ENCODE measurements around the gene MED10.
A peak's percentile ranks its signal among the peaks of the same experiment; 100 is the strongest.

The MED10 gene, protein sequence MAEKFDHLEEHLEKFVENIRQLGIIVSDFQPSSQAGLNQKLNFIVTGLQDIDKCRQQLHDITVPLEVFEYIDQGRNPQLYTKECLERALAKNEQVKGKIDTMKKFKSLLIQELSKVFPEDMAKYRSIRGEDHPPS

DNA sequence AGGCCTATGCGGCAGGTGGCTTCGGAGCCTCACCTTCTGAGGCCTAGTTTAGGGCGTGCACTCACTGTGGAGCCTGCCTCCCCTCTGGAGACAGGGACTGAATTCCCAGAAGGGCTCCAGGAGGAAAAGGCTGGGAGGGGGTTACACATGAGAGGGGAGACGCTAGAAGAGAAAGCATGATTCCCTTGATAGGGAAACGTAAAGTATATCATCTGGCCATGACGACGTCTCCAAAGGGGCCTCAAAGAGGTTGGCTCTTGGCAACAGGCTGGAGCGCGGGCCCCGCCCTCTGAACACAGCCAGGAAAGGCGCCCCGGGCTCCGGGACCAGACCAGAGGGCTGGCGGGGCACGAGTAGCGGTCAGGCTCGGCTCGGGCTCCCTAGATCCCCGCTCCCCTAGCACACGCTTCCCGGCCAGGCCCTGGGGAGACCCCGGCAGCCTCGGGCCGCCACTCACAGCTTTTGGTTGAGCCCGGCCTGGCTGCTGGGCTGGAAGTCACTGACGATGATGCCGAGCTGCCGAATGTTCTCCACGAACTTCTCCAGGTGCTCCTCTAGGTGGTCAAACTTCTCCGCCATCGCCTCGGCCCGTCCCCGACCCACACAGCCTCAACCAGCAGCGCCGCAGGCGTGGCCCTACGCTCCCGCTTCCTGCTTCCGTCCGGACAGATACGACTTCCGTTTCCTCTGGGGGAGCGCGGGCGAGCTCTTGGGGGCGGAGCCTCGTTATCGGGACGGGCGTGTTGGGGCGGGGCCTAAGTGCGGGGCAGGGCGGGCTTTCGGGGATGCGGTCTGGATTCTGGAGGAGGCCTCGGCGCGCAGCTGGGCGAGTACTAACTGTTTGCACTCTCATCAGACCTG lies at the start of gene MED10:
MED10 (minus strand) TSS at position 643 of the 861 bp plus-strand sequence; CDS start at position 579, 64 bp downstream.
- peak; percentile 83 for DNase-seq (ENCODE audit: low read depth)

DNA sequence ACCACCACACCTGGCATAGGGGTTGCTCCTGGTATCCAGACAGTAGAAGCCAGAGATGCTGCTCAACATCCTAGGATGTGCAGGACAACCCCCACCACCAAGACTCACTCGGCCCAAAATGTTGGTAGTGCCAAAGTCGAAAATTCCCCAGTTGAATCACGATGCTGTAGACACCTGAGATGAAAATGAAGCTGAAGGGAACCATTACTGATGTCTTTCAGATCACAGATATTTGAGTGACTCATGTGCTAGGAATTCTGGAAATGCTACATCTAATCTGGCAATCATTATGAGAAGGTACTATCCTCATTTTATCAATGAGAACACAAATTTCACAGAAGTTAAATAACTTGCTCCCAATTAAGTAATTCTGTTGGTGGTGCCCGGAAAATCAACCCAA lies 49.3 kb upstream of the MED10 start:
- DNase-seq (ENCODE audit: low read depth): peak; percentile 67

DNA sequence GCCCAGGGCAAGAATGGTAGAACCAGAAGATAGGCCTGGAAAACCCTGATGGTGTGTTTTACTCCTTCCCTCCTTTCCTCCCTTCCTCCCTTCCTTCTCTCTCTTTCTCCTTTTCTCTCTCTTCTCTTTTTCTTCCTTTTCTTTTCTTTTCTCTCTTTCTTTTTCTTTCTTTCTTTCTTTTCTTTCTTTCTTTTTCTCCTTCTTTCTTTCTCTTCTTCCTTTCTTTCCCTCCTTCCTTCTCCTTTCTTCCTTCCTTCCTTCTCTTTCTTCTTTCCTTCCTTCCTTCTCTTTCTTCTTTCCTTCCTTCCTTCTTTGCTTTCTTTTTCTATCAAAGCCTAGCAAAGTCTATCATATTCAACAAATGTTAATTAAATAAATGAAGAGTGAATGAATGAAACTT lies 46.4 kb upstream of the MED10 start:
- no peak for DNase-seq (ENCODE audit: low read depth)

DNA sequence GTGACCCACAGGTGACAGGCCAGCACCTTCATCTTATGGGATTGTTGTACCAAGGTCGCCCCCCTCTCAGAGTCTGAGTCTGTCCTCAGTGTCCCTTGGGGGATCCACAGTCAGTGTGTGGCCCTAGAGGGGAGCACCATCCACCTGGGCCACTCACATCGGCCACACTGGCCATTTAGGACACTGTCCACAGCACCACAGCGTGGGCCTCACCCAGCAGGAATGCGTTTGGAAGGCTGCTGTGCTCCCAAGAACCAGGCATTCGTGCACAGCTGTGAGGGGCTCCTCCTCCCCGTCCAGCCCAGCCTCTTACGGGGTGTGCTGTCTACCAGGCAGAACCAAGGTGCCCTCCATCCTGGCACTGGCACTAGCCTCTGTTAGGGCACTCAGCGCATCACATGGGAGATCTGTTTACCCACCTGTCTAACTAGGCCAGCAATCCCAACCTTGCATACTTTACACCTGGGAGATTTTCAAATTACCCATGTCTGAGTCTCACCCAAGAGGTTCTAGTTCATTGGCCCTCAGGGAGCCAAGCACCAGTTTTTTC lies 45.8 kb upstream of the MED10 start:
- no peak for DNase-seq (ENCODE audit: low read depth)

DNA sequence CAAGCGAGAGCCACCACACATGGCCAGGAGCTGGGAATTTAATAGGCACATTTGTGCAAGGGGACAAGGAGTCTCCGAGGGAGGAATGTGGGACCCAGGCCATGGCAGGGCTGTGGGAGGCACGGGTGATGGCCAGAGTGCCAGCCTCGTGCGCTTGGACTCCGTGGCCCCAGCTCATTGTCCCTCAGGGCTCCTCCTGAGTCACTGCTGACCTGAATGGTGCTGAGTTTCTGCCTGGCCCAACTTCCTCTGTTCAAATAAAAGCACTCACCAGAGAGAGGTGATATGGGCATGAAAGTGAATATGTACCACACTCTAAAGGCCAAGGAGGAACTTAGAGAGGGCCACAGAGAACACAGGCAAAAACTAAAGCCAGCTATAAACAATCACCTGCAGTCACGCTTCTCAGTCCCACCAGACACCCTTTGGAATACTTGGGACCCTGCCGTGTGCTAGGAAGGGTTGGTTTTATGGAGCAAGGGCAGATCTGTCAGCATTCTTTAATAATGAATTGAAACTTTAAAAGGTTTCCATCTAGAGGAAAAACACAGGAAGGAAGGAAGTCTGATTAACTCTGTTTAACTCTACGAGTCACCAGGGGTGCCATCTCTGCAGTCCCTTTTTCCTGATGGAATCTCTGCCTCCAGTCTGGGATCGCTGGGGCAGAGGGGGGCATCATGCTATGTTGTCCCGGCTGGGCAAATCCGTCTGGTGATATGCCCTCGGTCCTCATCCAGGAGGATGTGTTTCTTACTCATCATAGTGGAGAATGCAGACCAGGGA lies 45.2 kb upstream of the MED10 start:
- no peak for DNase-seq (ENCODE audit: low read depth)

DNA sequence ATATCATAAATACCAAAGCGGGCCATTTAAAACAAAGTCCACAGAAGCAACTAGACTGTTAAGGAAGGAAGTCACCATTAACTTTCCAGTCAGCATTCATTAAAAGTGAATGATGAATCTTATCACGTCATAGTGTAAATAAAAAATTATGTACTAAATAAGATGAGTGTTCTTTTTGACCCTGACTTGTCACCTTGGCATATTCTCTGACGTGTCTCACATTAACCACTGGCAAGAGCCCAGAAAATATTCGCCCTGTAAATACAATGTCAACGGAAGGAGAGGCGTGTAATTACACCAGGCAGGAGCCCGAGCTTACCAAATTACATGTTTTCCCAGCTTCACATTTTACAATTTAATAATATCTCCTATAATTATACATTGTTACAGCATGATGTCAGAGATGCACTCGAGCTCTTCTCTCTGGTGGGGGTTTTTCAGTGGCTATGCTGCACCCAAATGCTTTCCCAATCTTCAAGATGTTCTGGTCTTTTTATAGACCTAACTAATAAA lies 41.0 kb upstream of the MED10 start:
- no peak for DNase-seq (ENCODE audit: low read depth)

DNA sequence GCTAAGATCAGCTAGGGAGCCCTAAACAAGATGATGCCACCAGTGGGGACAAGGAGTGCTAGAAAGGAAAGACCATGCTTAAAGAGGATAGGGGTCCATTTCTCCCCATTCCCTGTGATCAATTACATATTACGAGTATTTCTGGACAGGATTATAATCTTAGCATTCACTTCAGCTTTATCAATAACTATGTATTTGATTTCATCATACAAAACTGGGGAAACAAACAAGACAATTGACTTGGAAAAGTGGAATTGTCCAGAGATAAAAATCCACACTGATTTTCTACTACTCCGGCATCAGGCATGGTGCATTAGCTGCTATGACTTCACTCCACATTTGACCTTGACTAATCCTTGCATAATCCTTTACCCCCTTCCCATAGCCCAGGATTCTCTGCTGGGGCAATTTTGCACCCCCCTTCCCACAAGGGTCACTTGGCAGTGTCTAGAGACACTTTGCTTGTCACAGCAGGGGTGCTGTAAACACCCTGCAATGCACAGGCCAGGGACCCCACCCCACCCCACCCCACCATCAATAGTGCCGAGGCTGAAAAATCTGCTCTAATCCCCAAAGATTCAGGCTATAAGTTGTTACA lies 40.4 kb upstream of the MED10 start:
- DNase-seq (ENCODE audit: low read depth): no peak

DNA sequence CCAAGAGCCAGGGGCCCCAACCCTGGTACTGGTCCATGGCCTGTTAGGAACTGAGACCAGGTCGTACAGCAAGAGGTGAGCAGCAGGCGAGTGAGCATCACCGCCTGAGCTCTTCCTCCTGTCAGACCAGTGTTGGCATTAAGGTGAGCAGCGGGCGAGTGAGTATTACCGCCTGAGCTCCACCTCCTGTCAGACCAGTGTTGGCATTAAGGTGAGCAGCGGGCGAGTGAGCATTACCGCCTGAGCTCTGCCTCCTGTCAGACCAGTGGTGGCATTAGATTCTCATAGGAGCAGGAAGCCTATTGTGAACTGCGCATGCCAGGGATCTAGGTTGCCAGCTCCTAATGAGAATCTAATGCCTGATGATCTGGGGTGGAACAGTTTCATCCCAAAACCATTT lies 39.3 kb upstream of the MED10 start:
- DNase-seq (ENCODE audit: low read depth): no peak

DNA sequence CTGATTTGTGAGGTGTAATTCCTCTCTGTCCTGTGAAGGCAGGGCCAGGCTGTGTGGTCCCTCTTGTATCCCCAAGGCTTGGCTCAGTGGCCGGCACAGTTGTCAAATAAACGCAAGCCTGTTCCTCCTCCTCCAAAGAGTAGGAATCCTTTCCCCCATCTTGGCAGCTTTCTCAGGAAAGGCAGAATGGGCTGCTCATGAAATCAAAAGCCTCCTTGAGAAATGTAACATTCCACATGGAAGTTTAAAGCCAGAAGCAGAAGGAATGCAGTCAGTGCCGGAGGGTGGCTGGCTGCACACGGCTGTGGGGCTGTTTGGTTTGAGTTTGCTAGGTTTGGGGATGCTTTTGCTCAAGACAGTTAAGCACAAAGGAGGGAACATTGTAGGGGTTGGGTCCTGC lies 34.5 kb upstream of the MED10 start:
- DNase-seq (ENCODE audit: low read depth): no peak

DNA sequence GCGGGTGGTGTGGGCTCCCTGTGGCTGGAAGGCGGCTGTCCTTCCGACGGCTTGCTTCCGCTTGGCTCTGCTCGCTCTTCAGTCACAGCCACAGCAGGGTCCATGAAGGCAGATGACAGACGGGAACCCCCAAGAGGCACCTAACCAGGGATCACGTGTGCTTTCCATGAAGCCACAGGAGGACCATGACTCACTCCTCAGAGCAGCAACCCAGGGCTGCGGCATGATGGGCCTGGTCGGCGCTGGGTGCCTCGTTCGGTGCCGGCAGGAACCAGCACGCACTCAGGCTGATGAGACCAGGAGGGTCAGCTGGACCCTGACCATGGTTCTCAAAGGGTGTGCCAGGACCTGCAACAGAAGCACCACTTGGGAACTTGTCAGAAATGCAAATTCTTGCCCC lies 32.8 kb upstream of the MED10 start:
- DNase-seq (ENCODE audit: low read depth): no peak

DNA sequence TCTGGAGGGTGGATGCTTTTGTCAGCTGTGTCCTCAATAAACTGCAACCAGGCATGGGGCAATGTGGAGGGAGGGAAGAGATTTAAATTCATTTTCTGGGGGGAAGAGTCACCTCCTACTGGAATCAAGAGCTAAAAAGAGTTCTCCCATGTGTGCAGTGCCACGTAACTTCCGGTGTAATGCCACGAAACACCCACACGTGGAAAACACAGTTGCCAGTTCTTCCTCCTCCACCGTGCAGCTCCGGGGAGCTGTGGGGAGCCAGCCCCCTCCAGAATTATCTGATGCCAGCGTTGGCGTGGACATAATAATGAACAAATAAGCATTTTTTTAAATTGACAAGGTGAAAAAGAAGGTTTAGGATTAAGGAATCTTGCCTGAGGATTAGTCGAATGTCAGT lies 32.1 kb upstream of the MED10 start:
- DNase-seq (ENCODE audit: low read depth): no peak

DNA sequence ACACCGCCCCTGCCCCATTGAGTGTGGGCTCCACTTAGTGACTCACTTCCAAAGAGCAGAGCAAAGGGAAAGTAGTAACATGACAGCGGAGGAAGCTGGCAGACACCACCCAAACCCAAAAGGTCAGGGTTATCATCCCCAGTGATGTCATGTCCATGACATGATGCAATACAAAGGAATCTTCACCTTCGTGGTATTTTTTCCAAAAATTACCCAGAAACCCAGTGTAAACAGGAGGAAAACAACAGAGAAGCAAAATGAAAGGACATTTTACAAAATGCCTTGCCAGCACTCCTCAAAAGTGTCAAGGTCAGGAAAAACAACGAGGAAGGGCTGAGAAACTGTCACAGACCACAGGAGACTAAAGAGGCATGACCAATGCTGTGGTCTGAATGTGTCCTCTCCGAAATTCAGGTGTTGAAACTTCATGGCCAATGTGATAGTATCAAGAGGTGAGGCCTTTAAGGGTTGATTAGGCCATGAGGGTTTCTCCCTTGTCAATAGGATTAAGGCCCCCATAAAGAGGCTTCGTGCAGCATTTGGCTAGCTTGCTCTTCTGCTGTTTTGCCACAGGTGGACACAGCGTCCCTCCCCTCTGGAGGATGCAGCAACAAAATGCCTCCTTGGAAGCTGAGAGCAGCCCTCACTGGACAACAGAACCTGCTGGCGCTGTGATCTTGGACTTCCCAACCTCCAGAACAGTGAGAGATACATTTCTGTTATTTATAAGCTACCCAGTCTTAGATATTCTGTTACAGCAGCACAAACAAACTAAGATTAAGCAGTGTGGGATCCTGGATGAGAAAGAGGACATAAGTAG lies 30.5 kb upstream of the MED10 start:
- DNase-seq (ENCODE audit: low read depth): no peak

DNA sequence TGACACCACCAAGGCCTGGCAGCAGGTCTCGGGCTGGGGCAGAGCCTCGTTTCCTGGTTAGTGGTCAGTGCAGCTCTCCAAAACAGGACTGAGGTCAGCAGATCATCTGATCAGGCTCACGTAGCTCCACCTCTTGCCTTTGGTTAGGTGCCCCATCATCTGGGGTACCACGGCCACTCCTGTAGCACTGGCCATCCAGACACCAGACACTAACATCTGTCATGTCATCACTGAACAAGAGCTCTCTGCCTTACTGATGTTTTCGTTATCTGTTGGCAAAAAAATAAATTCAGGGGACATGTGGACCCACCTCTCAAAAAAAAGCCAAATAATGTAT lies 29.9 kb upstream of the MED10 start:
- no peak for DNase-seq (ENCODE audit: low read depth)

DNA sequence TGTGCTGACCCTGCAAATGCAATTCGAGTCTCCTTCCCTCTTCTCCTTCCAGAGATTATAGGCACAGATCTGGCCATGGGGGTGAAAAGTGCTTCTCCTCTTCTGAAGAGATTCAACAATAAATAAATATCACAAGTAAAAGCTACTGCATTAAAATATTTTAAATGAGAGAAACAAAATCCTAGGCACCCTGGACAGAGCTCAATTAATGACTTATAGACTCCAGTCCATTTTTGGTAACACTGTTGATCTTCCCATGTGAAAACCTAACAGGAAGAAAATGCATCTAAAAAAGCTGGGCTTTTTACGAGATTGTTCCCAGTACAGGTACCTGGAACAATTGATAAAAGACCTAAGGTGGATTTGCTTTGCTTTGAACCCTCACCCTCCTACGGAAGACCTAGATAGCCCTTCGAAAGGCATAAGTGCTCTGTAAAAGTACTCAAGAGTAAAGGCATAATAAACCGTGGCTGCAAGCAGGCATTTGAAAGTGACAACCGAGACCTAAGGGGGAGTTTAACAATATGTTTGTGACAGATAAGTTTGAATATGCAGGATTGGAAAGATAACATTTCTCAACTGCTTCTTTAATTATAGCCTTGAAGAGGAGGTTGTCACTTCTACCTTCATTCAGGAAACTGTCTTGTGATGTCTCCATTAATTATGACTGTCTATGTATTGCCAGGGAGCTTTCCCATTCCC lies 29.4 kb upstream of the MED10 start:
- DNase-seq (ENCODE audit: low read depth): no peak

DNA sequence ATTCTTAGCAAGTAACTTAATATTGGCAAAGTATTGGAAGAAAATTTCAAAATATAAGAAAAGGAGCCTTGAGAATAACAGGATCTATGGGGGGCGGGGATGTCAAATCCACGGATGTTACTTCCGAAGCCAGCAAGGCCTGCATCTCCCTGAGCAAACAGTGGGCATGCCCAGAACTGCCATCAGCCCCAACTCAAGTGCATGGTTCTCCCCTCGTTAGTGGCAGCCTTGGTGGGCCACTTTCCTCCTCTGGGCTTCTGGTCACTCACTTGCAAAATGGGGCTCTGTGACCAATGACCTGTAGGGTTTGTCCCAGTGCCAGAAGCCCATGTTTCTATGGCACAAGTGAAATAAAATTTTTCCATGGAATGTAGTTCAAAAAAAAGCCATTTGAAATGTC lies 27.2 kb upstream of the MED10 start:
- no peak for DNase-seq (ENCODE audit: low read depth)

DNA sequence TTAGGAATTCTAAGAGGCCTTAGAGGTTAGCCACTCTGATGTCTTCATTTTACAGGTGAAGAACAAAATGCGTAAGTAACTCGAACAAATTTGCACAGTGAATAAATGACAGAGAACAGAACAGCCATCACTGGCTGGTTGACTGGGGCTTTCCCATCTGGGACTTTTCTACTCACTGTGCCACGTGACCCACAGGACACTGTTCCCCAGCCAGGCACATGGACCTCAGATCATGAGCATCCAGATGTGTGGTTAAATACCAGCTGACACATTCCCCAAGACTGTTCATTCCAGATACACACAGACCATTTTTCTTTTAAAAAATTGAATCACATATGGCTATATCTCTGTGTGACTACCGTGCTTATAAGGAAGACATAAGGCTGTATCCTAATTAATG lies 25.8 kb upstream of the MED10 start:
- peak; percentile 88 for DNase-seq (ENCODE audit: low read depth)

DNA sequence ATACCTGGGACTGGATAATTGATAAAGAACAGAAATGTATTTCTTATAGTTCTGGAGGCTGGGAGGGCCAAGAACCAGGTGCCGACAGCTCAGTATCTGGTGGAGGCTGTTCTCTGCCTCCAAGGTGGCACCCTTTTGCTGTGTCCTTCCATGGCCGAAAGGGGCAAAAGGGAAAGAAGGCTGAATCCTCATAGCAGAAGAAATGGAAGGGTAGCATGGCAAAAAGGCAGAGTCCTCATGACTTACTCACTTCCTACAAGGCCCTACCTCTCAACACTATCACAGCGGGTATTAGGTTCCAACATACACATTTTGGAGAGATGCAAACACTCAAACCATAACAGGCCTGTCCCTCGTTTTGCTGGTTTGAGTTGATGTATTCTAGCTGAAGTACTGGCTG lies 25.1 kb upstream of the MED10 start:
- no peak for DNase-seq (ENCODE audit: low read depth)

DNA sequence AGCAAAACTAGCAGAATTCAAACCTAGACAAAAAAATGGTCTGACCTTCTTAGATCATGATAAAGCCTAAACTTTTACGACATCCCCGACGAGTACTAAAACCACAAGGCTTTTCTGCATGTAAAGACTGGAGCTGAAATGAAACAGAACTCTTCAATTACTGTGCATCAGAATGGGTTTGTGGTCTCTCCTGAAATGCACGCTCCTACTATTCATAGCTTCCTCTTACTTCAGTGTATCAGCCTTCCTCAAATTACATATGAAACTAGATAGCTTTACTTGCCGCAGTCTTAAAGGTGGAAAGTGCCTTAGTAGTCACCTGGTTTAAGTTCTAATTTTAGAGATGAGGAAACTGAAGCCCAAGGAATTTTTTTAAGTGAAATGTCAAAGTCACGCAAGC lies 24.6 kb upstream of the MED10 start:
- DNase-seq (ENCODE audit: low read depth): no peak

DNA sequence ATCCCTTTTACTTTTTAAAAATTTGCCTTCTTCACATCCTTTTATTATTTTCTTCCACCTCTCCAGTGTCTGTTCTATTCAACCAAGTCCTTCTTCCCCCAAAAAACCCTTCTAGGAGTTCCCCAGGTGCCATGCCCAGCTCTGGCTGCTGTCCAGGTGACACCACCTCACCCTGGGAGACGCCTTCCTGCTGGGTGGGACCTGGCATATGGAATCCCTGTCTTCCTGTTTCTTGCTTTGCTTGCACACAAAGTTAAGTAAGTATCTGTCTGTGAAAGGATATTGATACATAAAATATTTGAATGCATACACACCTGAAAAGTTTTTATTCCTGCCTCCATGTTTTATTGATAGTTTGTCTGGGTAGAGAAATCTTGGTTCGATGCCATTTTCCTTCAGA lies 23.1 kb upstream of the MED10 start:
- DNase-seq (ENCODE audit: low read depth): no peak

DNA sequence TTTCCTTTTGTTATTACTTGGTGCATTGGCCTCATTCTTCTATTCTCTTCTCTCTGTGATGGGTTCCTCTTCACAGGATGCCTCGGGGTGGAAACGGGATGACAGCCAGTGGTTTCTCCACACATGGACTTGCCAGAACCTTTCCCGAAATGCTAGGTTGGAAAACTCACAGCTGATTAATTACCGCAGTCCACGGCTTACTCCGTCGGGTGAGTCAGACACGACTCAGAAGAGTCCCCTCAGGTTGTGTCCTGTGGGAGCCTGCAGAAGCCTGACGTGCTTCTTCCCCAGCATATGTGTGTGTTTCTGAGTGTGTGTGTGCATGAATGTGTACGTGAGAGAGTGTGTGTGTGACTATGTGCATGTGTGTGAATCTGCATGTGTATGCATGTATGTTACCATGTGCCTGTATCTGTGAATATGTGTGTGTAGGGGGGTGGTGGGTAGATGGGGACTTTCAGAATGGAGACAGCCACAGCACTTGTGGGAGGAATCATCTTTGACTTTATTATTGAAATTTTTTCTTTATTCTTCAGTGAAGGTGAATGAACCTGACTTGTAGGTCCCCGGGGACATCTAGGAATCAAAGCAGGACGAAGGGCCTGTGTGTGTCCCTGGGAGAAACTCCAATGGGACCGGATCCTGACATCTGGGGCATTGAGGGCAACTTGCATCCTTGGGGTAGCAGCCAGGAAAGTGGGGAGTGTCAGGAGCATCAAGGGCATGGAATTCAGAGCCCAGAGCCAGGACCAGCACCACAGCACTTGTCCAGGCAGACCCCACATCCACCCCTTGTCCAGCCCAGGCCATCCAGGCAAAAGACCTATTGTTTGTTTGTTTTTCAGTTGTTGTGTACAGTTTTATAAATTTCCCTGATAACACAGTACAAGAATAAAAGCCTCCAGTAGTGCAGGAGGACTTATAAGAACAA lies 21.9 kb upstream of the MED10 start:
- DNase-seq (ENCODE audit: low read depth): peak; percentile 78
